Measurements from ENCODE around the gene TCP1. TPM values are rescaled to one million over a fixed set of nuclear protein-coding genes. Genes with fewer than 3 reads are reported as not detected.
"Not testable (repeated sequence)": the region's sequence is repeated elsewhere in the genome, so short reads cannot be mapped to it uniquely, and the experiment has no call there.

The TCP1 gene
- total and polyA plus RNA-seq, 9 donors, result 83.5 to 237 (median 162) TPM

- Histone ChIP-seq H3K4me1 (ENCODE audit: insufficient read depth) (no peaks in the 10 kb centered on the region), H3K9me3 (no peaks in the 10 kb centered on the region), H3K27ac (no peak overlapping the region), H3K36me3 (no peaks in the 10 kb centered on the region), H3K27me3 (no peaks in the 10 kb centered on the region), H3K4me3 (no peak overlapping the region)
- DNase-seq, result no peak
- TF ChIP-seq CTCF (IDR thresholded peaks at IDR 0.05), result no peak
- TF ChIP-seq POLR2A (IDR thresholded peaks at IDR 0.05), result no peak
- no peak for TF ChIP-seq EP300 (IDR thresholded peaks at IDR 0.05)
- WGBS, 3 donors, result 92 to 93% (median 93%) methylated on average over 8 of the region's 8 CpGs
- intact Hi-C loops (cut with DNase I), result no loop called here
Observed at GRCh38 chr6:159801935-159802334, 12.5 kb upstream of the TCP1 start.

- no peaks in the 10 kb centered on the region for H3K9me3 ChIP-seq
- H3K4me1 ChIP-seq (ENCODE audit: insufficient read depth), result no peaks in the 10 kb centered on the region
- H3K27me3 ChIP-seq, result no peaks in the 10 kb centered on the region
- H3K4me3 ChIP-seq, result no peak within 1 kb of the TSS
- H3K36me3 ChIP-seq, result no peaks in the 10 kb centered on the region
- no peak within 1 kb of the TSS for H3K27ac ChIP-seq
- 83 to 86% (median 83%) methylated on average over 50 of the region's 50 CpGs for WGBS, 3 donors
- DNase-seq, result no peak
- intact Hi-C loops (cut with DNase I), result no loop called here
- TF ChIP-seq EP300 (IDR thresholded peaks at IDR 0.05), result no peak
- no peak for TF ChIP-seq CTCF (IDR thresholded peaks at IDR 0.05)
- TF ChIP-seq POLR2A (IDR thresholded peaks at IDR 0.05), result no peak
Observed at GRCh38 chr6:159800141-159800865, 10.9 kb upstream of the TCP1 start, which contains the start of gene PNLDC1. TSS of gene PNLDC1 (plus strand) at chr6:159800276. CDS start at chr6:159800308, 32 bp downstream.

- 39 to 84% (median 44%) methylated on average over 1 of the region's 1 CpG for WGBS, 3 donors
- Histone ChIP-seq H3K27me3 (no peaks in the 10 kb centered on the region), H3K4me3 (no peak overlapping the region), H3K4me1 (ENCODE audit: insufficient read depth) (peaks cover 2% of the 10 kb centered on the region), H3K9me3 (no peaks in the 10 kb centered on the region), H3K36me3 (no peaks in the 10 kb centered on the region), H3K27ac (no peak overlapping the region)
- no peak for TF ChIP-seq EP300 (IDR thresholded peaks at IDR 0.05)
- TF ChIP-seq CTCF (IDR thresholded peaks at IDR 0.05), result no peak
- no peak for TF ChIP-seq POLR2A (IDR thresholded peaks at IDR 0.05)
- intact Hi-C loops (cut with DNase I), result no loop called here
- no peak for DNase-seq
Observed at GRCh38 chr6:159797554-159797953, 8.2 kb upstream of the TCP1 start.

GRCh38 chr6:159794976-159795375, 5.6 kb upstream of the TCP1 start:
- H3K9me3 ChIP-seq; H3K27ac ChIP-seq; H3K36me3 ChIP-seq; H3K27me3 ChIP-seq; DNase-seq; H3K4me1 ChIP-seq (ENCODE audit: insufficient read depth); H3K4me3 ChIP-seq: not testable (repeated sequence)
- intact Hi-C loops (cut with DNase I), result loop anchor here in 1 of 4 donors (5.0 kb wide), 1 partner anchor 37 kb away; no protein-coding TSS in a partner anchor
- WGBS, 3 donors, result 68 to 76% (median 74%) methylated on average over 8 of the region's 8 CpGs

- Histone ChIP-seq H3K36me3 (no peaks in the 10 kb centered on the region), H3K4me3 (peak overlapping the region; percentile 62), H3K27me3 (no peaks in the 10 kb centered on the region), H3K27ac (peak overlapping the region; percentile 16 to 59), H3K9me3 (no peaks in the 10 kb centered on the region), H3K4me1 (ENCODE audit: insufficient read depth) (peaks cover 11% of the 10 kb centered on the region)
- intact Hi-C loops (cut with DNase I), result loop anchor here in 1 of 4 donors (5.0 kb wide), 1 partner anchor 41 kb away; no protein-coding TSS in a partner anchor
- DNase-seq, result peak in 2 of 5 donors; percentile 33 to 48
- WGBS, 3 donors, result 12 to 14% (median 14%) methylated on average over 18 of the region's 18 CpGs
- TF ChIP-seq POLR2A (IDR thresholded peaks at IDR 0.05) (no peak), CTCF (IDR thresholded peaks at IDR 0.05) (no peak)
Observed at GRCh38 chr6:159790956-159791598, 1.7 kb upstream of the TCP1 start.
